Ishikawa (cell line): ENCODE results near the gene NT5DC1.

Experiments
- CEBPB ChIP-seq: IDR thresholded peaks from 2 replicates; pipeline ENCODE4 v1.6.1; 2012
- CREB1 ChIP-seq: IDR thresholded peaks from 2 replicates; pipeline ENCODE4 v1.6.1; 2012; ENCODE audit warnings: low read depth
- EGR1 ChIP-seq: IDR thresholded peaks from 2 replicates; pipeline ENCODE4 v1.6.1; 2012
- EP300 ChIP-seq: IDR thresholded peaks from 2 replicates; pipeline ENCODE4 v1.6.1; 2012; ENCODE audit warnings: borderline replicate concordance
- FOXM1 ChIP-seq: IDR thresholded peaks from 2 replicates; pipeline ENCODE4 v1.6.1; 2012; ENCODE audit warnings: low read depth, borderline replicate concordance
- NFIC ChIP-seq: IDR thresholded peaks from 2 replicates; pipeline ENCODE4 v1.6.1; 2012
- RAD21 ChIP-seq: IDR thresholded peaks from 2 replicates; pipeline ENCODE4 v1.6.1; 2012; ENCODE audit warnings: low read depth
- TAF1 ChIP-seq: IDR thresholded peaks from 2 replicates; pipeline ENCODE4 v1.6.1; 2012; ENCODE audit warnings: low read depth, mild to moderate bottlenecking
- TCF12 ChIP-seq: IDR thresholded peaks from 2 replicates; pipeline ENCODE4 v1.6.1; 2012; ENCODE audit warnings: low read depth
- TEAD4 ChIP-seq: IDR thresholded peaks from 2 replicates; pipeline ENCODE4 v1.6.1; 2012
- YY1 ChIP-seq: IDR thresholded peaks from 2 replicates; pipeline ENCODE4 v1.6.1; 2012; ENCODE audit warnings: low read depth
- ZBTB7A ChIP-seq: IDR thresholded peaks from 2 replicates; pipeline ENCODE4 v1.6.1; 2012; ENCODE audit warnings: low read depth
- TF ChIP-seq, protein P1 (sequence below): IDR thresholded peaks from 2 replicates; pipeline ENCODE4 v1.6.1; 2012
- TF ChIP-seq, protein P2 (sequence below): IDR thresholded peaks from 2 replicates; pipeline ENCODE4 v1.6.1; 2012
- TF ChIP-seq, protein P3 (sequence below): IDR thresholded peaks from 2 replicates; pipeline ENCODE4 v1.6.1; 2012; ENCODE audit warnings: low read depth, mild to moderate bottlenecking

NT5DC1 gene

DNA sequence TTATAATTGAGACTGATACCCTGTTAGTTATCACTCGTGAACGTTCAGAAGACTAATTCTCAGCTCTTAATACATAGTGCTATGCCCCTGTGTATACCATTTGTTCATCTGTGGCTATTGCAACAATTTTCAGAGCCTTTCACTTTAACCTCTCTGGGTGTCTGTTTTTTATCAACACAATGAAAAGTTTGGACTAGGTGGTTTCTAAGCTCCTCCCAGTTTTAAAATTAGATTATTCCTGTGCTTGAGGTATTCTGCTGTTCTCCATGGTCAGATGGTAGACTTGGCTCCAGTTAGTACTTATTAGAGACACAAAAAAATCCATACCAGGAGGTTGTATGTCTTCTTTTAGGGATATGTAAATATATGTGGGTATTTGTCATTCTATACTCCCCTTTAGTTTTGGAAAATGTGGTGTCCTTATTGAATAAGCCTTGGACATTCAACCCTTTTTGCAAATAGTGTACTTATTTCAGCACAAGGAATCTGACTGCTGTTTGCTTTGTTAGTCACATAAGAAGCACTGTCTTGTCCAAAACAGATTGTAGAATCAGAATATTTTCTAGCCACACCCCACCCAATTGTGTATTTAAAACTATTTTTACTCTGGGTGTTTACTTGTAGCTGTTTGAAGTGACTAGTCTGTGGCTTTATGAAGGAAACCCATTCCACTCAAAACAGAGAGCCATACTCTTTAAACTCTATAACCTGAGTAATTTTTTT lies 27.3 kb downstream of the NT5DC1 start:
- TF ChIP-seq CEBPB = no peak
- no peak for TF ChIP-seq EGR1

DNA sequence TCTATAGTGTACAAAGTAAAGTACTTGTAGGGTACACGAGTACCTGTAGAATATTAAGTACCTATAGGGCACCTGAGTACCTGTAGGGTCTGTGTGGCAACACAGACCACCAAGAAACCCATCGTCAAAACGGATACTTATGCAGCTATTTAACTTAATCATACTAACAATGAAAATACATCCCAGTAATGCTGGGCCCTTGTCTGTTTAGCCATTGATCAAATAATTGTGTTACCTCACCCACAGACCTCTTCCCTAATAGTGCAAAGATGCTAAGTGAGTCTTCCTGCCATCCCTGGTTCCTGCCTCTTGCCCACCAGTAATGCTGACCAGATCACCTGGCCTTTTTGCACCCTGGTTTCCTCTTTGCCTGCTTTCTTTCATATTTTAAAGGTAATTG lies 32.8 kb downstream of the NT5DC1 start:
- TF ChIP-seq TCF12 = no peak
- TF ChIP-seq ZBTB7A = no peak
- no peak for TF ChIP-seq RAD21
- TF ChIP-seq YY1 = no peak
- TF ChIP-seq, protein P1, sequence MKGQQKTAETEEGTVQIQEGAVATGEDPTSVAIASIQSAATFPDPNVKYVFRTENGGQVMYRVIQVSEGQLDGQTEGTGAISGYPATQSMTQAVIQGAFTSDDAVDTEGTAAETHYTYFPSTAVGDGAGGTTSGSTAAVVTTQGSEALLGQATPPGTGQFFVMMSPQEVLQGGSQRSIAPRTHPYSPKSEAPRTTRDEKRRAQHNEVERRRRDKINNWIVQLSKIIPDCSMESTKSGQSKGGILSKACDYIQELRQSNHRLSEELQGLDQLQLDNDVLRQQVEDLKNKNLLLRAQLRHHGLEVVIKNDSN = no peak
- TF ChIP-seq, protein P2, sequence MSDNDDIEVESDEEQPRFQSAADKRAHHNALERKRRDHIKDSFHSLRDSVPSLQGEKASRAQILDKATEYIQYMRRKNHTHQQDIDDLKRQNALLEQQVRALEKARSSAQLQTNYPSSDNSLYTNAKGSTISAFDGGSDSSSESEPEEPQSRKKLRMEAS = no peak
- TF ChIP-seq, protein P3, sequence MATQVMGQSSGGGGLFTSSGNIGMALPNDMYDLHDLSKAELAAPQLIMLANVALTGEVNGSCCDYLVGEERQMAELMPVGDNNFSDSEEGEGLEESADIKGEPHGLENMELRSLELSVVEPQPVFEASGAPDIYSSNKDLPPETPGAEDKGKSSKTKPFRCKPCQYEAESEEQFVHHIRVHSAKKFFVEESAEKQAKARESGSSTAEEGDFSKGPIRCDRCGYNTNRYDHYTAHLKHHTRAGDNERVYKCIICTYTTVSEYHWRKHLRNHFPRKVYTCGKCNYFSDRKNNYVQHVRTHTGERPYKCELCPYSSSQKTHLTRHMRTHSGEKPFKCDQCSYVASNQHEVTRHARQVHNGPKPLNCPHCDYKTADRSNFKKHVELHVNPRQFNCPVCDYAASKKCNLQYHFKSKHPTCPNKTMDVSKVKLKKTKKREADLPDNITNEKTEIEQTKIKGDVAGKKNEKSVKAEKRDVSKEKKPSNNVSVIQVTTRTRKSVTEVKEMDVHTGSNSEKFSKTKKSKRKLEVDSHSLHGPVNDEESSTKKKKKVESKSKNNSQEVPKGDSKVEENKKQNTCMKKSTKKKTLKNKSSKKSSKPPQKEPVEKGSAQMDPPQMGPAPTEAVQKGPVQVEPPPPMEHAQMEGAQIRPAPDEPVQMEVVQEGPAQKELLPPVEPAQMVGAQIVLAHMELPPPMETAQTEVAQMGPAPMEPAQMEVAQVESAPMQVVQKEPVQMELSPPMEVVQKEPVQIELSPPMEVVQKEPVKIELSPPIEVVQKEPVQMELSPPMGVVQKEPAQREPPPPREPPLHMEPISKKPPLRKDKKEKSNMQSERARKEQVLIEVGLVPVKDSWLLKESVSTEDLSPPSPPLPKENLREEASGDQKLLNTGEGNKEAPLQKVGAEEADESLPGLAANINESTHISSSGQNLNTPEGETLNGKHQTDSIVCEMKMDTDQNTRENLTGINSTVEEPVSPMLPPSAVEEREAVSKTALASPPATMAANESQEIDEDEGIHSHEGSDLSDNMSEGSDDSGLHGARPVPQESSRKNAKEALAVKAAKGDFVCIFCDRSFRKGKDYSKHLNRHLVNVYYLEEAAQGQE = no peak
- no peak for TF ChIP-seq CEBPB
- TF ChIP-seq EGR1 = no peak
- TF ChIP-seq FOXM1 = no peak
- no peak for TF ChIP-seq EP300
- TF ChIP-seq CREB1 = no peak

DNA sequence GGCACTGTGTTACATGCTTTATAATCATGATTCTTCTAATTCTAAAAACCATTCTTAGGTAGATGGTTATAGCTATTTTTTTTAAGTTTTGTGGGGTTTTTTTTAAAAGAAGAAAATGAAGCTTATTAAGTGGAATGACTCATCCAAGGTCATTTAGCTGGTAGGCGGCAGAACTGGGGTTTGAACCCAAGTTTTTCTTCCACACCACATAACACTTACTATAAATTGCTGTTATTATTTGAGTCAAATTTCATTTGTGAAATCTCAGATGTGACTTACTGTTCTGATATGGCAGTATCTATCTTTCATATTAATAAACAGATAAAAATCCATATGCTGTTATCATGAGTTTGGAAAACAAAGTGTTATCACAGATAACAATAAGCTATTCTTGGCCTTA lies 35.7 kb downstream of the NT5DC1 start:
- TF ChIP-seq TCF12 = no peak
- no peak for TF ChIP-seq EP300
- no peak for TF ChIP-seq FOXM1
- TF ChIP-seq, protein P2 = no peak
- TF ChIP-seq ZBTB7A = no peak
- TF ChIP-seq, protein P1 = no peak
- no peak for TF ChIP-seq TAF1
- TF ChIP-seq, protein P3 = no peak
- TF ChIP-seq RAD21 = no peak
- no peak for TF ChIP-seq TEAD4
- no peak for TF ChIP-seq CEBPB
- no peak for TF ChIP-seq YY1
- TF ChIP-seq CREB1 = no peak
- no peak for TF ChIP-seq NFIC
- TF ChIP-seq EGR1 = no peak

DNA sequence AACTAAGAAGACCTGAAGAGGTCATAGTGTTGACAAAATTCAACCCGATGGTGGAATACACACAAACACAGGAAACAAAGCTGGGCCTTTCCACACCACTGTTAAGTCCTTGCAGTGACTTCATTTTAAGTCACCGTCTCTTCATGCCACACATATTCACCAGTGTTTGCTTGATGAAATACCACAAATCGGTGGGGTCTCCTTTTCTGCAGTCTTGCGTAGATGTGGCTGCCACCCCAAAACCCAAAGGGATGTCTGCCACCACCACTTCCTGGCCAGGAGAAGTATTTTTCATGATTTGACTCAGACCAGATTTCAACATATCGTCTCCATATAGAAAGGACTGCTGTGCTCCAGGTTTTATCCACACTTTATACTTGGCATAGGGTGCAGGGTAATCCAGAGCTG lies 36.3 kb downstream of the NT5DC1 start:
- no peak for TF ChIP-seq CEBPB
- TF ChIP-seq TEAD4 = no peak
- no peak for TF ChIP-seq TAF1
- TF ChIP-seq CREB1 = no peak
- TF ChIP-seq NFIC = no peak
- no peak for TF ChIP-seq FOXM1
- no peak for TF ChIP-seq YY1
- TF ChIP-seq, protein P2 = no peak
- TF ChIP-seq, protein P3 = no peak
- TF ChIP-seq ZBTB7A = no peak
- no peak for TF ChIP-seq RAD21
- no peak for TF ChIP-seq EP300
- TF ChIP-seq, protein P1 = no peak
- no peak for TF ChIP-seq EGR1
- TF ChIP-seq TCF12 = no peak
